ENCODE measurements around the gene PDGFC.

GRCh38 chr4:156837625-156838345 is 133.8 kb downstream of the PDGFC start:
- TF ChIP-seq POLR2AphosphoS5 (IDR thresholded peaks at IDR 0.05) = no peak
- TF ChIP-seq, protein P1, sequence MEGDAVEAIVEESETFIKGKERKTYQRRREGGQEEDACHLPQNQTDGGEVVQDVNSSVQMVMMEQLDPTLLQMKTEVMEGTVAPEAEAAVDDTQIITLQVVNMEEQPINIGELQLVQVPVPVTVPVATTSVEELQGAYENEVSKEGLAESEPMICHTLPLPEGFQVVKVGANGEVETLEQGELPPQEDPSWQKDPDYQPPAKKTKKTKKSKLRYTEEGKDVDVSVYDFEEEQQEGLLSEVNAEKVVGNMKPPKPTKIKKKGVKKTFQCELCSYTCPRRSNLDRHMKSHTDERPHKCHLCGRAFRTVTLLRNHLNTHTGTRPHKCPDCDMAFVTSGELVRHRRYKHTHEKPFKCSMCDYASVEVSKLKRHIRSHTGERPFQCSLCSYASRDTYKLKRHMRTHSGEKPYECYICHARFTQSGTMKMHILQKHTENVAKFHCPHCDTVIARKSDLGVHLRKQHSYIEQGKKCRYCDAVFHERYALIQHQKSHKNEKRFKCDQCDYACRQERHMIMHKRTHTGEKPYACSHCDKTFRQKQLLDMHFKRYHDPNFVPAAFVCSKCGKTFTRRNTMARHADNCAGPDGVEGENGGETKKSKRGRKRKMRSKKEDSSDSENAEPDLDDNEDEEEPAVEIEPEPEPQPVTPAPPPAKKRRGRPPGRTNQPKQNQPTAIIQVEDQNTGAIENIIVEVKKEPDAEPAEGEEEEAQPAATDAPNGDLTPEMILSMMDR (IDR thresholded peaks at IDR 0.05) = no peak

Measured in stomach (tissue), 4 donors.